ENCODE results near the gene TMEM179B.

- TF ChIP-seq ZNF70 (CRISPR knock-in tag; IDR thresholded peaks at IDR 0.05) (no peak), ARNTL (CRISPR knock-in tag; IDR thresholded peaks at IDR 0.05; ENCODE audit: borderline replicate concordance, low read depth) (no peak), TCF4 (CRISPR knock-in tag; IDR thresholded peaks at IDR 0.05; ENCODE audit: borderline replicate concordance) (no peak)
- TF ChIP-seq, protein P1, sequence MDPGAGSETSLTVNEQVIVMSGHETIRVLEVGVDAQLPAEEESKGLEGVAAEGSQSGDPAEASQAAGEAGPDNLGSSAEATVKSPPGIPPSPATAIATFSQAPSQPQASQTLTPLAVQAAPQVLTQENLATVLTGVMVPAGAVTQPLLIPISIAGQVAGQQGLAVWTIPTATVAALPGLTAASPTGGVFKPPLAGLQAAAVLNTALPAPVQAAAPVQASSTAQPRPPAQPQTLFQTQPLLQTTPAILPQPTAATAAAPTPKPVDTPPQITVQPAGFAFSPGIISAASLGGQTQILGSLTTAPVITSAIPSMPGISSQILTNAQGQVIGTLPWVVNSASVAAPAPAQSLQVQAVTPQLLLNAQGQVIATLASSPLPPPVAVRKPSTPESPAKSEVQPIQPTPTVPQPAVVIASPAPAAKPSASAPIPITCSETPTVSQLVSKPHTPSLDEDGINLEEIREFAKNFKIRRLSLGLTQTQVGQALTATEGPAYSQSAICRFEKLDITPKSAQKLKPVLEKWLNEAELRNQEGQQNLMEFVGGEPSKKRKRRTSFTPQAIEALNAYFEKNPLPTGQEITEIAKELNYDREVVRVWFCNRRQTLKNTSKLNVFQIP (CRISPR knock-in tag; IDR thresholded peaks at IDR 0.05; ENCODE audit: borderline replicate concordance, low read depth), result no peak
Measured at GRCh38 chr11:62752177-62752785, 34.9 kb upstream of the TMEM179B start.

Data from SK-N-SH treated with all-trans-retinoic acid at 6 μM for 48 hours (cell line).